ENCODE measurements around the gene CYP51A1.
"Not testable (repeated sequence)": the region's sequence is repeated elsewhere in the genome, so short reads cannot be mapped to it uniquely, and the experiment has no call there.

CYP51A1 gene

DNA sequence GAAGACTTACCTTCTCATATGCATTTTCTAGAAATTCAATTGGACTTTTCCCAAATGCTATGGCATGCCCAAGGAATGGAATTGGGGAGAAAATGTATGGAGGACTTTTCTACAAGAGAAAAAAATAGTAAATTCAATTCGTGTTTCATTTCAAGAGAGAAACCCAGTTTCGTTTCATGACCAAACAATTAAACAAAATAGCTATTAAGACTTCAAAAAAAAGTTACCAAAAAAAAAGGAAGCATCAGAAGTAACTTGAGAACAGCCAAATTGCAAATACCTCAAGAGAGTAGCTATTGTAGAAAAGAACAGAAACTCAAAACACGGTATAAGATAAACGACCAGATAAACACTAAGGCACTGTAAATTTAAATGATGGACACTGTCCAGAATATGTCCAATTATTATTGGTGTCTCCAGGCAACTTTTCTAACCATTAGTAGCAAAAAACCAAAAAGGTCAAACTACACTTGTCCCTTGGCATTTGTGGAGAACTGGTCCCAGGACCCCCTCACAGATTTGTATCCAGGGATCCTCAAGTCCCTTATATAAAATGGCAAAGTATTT is 2.4 kb downstream of the CYP51A1 start:
- no peak for DNase-seq (ENCODE audit: low read depth in 2 of 3, low spot score in 1 of 3)

DNA sequence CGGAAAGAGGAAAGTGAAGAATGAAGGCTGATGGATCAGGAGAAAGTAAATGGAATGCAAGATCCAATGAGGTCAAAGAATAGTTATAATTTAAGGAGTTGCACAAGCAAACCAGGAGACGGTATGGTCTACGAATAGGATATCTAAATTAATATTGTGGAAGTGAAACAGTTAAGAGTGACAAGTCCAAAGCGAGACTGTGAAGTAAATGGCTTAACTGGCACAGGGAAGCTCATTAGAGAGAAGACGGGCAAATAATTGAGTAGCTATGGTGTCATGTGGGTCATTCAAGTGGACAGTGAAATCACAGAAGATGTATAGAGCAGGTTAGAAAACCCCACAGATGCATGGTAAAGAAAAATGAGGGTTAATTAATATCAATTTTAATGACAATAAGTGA is 3.2 kb downstream of the CYP51A1 start:
- no peak for DNase-seq (ENCODE audit: low read depth in 2 of 3, low spot score in 1 of 3)

DNA sequence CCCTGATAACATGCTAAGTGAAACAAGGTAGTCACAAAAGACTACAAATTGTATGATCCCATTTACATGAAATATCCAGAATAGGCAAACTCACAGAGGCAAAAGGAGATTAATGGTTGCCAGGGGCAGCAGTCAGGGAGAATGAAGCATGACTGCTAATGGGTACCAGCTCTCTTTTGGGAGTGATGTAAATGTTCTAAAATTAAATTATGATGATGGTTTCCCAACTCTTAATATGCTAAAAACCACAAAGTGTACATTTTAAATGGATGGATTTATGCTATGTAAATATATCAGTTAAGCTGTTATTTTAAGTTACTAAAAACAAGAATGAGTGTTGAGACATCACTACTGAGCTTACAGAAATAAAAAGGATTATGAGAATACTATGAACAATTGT is 12.6 kb downstream of the CYP51A1 start:
- no peak for DNase-seq (ENCODE audit: low read depth in 2 of 3, low spot score in 1 of 3)

DNA sequence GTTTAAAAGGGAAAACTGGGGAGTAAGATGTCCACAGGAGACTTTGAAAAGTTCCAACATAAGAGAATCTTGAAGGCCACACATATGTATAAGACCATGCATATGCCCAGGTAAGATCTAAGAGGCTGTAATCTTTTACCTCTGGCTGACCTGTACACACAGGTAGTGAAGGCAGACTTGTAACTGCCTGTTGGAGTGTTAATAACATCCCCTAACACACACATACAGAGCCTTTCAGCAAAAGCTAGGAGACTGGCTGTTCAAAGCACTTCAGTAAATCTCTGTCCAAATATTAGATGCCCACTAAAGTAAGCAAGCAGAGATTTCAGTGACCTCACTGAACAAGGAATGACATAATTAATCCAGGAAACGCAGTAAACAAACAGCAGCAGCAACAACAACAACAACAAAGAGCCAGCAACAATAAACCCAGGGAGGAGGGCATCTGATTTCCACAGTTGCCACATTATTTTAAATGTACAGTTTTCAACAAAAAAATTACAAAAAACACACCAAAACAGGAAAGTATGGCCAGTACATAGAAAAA is 15.0 kb downstream of the CYP51A1 start:
- no peak for DNase-seq (ENCODE audit: low read depth in 2 of 3, low spot score in 1 of 3)

DNA sequence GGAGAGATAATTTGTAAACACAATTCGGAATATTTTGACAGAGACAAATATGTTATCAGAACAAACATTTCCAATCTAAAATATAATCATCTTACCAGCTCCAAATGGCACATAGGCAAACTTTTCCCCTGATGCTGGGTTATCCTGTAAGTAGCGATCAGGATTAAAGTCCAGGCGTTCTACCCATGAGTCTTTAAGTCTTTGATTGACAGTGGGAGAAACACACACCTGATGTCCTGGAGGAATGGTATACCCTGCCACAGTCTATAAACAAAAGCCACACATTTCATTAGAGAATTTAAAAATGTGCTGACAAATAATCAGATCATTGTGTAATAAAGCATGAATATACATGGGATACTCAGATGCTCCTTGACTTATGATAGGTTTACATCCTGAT is 17.3 kb downstream of the CYP51A1 start:
- DNase-seq (ENCODE audit: low read depth in 2 of 3, low spot score in 1 of 3), result no peak

DNA sequence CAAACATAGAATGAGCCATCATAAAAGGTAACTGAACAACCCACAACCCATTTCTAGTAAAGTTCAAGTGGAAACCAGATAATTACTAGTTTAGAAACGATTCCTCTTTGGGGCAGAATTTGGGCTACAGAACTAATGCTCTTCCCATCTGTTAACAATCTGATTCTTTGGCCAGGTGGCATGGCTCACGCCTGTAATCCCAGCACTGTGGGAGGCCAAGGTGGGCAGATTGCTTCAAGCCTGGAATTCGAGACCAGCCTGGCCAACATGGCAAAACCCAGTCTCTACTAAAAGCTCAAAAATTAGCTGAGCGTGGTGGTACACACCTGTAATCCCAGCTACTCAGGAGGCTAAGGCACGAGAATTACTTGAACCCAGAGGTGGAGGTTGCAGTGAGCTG is 18.5 kb downstream of the CYP51A1 start:
- no peak for DNase-seq (ENCODE audit: low read depth in 2 of 3, low spot score in 1 of 3)

DNA sequence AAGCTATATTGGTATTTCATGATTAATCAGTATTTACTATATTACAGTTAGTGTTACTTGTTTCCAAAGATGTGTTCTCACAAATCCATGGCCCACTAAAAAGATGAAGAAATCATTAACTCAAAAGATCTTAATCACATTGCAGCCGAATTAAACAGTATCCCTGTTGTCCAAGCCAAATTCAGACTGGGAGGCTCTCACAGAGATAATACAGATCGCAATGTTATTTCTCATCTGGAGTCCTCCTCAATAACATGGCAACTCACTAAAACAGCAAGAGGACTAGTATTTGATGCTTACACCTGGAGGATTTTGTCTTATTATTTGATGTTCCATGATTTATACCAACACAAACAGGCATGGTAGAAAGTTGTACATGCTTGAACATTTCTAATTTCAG is 23.4 kb downstream of the CYP51A1 start:
- DNase-seq (ENCODE audit: low read depth in 2 of 3, low spot score in 1 of 3), result no peak

GRCh38 chr7:92108821-92109220 is 25.5 kb downstream of the CYP51A1 start:
- no peak for DNase-seq (ENCODE audit: low read depth in 2 of 3, low spot score in 1 of 3)

DNA sequence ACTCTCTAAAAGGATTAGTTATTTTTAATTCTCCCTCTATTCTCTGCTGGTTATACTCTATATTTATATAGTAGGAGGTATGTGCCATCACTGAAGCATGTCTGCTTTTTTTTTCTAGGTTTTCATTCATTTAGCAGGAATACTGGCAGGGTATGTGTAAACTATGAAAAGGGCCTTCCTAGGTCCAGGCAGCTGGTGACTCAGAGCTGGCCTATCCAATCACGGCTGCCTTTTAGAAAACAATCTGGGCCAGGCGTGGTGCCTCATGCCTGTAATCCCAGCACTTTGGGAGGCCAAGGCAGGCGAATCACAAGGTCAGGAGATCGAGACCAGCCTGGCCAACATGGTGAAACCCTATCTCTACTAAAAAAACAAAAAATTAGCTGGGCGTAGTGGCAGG is 31.4 kb downstream of the CYP51A1 start:
- DNase-seq (ENCODE audit: low read depth in 2 of 3, low spot score in 1 of 3), result not testable (repeated sequence)

GRCh38 chr7:92100534-92100933 is 33.7 kb downstream of the CYP51A1 start:
- DNase-seq (ENCODE audit: low read depth in 2 of 3, low spot score in 1 of 3), result no peak

GRCh38 chr7:92095380-92095779 is 38.9 kb downstream of the CYP51A1 start:
- DNase-seq (ENCODE audit: low read depth in 2 of 3, low spot score in 1 of 3), result no peak

GRCh38 chr7:92092210-92092609 is 42.1 kb downstream of the CYP51A1 start:
- no peak for DNase-seq (ENCODE audit: low read depth in 2 of 3, low spot score in 1 of 3)

DNA sequence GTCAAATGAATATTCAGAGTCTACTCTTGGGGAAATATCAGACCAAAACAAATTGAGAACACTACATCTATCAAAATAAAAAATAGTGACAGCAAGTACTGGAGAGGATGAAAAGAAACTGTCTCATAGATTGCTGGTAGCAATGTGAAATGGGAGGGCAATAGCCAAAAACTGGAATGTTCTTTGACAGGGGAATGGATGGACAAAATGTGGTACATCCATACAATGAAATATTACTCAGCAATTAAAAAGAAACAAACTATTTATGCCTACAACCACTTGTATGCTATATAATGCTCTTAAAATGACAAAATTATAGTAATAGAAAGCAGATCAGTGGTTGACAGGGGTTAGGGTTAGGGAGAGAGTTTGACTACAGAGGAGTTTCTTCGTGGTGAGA is 46.0 kb downstream of the CYP51A1 start:
- DNase-seq (ENCODE audit: low read depth in 2 of 3, low spot score in 1 of 3), result no peak

DNA sequence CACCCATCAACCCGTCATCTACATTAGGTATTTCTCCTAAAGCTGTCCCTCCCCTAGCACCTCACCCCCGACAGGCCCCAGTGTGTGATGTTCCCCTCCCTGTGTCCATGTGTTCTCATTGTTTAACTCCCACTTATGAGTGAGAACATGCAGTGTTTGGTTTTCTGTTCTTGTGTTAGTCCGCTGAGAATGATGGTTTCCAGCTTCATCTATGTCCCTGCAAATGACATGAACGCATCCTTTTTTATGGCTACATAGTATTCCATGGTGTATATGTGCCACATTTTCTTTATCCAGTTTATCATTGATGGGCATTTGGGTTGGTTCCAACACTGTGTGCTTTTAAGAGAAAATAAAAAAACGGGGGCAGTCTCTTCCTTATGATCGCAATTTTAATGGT is 50.4 kb downstream of the CYP51A1 start:
- DNase-seq (ENCODE audit: low read depth in 2 of 3, low spot score in 1 of 3), result not testable (repeated sequence)

DNA sequence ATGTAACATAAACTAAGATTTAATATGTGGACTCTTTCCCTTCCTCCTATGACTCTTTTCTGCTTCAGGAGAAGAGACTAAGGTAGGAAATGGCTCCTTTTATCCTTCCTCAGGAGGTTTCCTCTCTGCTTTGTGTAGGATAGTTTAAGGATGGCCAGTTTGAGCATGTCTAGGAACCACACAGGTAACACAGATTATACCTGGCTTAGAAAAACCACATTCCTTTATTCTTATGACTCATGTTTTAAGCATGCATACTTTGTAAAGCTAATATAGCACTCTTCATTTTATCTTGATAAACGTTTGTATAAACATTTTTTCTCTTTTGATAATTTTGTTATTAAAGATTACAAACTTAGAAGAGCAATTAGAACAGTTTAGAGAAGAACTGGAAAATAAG is 57.8 kb downstream of the CYP51A1 start:
- DNase-seq (ENCODE audit: low read depth in 2 of 3, low spot score in 1 of 3), result no peak

DNA sequence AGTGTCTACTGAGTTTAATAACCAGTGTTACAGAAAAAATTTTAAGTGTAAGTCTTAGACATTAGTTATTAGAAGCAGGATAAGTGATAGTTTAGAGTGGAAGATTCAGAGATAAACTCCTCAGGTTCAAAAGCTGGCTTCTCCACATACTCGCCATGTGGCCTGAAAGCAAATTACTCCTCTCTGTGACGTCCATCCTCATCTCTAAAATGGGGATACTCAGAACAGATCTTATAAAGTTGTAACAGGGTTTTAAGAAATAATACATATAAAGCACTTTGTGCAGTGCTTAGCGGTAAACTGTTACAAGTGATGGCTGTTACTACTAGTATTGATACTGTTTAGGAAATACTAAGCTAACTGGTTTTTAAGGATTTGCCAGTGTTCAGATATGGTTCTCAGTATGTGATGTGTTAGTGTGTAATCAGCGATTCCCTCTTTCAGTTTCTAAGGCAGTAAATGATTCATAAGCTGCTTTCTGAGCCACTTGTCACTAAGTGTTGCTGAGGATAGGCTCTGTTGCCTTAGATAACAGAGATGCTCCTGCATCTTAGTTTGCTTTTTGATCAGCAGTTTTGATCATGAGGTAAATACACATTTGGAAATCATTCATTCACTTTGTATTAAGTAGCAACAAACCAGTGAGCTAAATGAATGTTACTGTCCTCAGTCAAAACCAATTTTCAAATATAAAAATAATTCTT is 58.7 kb downstream of the CYP51A1 start:
- DNase-seq (ENCODE audit: low read depth in 2 of 3, low spot score in 1 of 3), result no peak

DNA sequence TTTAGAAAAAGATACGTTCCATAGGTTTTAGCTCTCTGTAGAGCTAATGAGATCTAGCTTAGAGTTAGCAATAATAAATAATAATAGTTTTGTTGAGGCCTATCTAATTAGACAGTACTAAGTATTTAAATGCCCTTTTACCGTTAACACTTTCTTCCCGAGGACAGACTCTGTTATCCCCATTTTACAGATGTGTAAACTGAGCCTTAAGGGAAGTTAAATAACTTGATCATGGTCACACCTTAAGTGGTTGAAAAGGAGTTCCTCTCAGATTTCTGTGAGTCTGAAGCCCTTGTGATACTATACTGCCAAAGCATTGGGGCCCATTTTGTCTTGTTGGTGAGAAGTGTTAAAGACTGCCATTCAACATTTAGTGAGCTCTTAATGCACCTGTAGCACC is 61.6 kb downstream of the CYP51A1 start:
- no peak for DNase-seq (ENCODE audit: low read depth in 2 of 3, low spot score in 1 of 3)

- no peak for DNase-seq (ENCODE audit: low read depth in 2 of 3, low spot score in 1 of 3)
Observed at GRCh38 chr7:92072121-92072520, 62.2 kb downstream of the CYP51A1 start.

DNA sequence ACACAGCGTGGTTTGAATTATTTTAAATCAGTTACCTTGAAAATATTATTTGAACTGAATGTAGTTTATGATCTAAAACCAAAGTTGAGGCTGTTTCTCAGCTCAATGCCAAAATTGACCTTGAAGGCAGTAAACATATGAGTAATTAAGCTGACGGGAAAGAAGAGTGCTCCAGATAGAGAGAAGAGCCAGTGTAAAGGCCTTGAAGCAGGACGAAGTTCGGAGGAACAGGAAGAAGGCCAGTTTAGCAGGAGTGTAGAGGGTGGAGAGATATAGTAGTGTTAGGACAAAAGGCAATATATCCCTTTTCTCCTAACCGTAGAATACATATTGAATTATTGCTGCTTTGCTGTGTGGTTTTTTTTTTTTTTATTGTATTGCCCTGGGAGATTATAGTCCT is 63.2 kb downstream of the CYP51A1 start:
- no peak for DNase-seq (ENCODE audit: low read depth in 2 of 3, low spot score in 1 of 3)

GRCh38 chr7:92064438-92065029 is 69.7 kb downstream of the CYP51A1 start:
- DNase-seq (ENCODE audit: low read depth in 2 of 3, low spot score in 1 of 3), result no peak

All from stimulated activated CD4-positive, alpha-beta T cell treated with anti-CD3 and anti-CD28 coated beads, Interleukin-12 subunit alpha, Interleukin-12 subunit beta, amount 100 ng/mL, for 48 hours (primary cell).